C4-2B (cell line): ENCODE measurements around the gene TLL2.

ENCODE experiments used
- H3K27ac ChIP-seq: fragments of 450-650 bp; 2 replicates; pipeline ENCODE4 v1.5.1; 2017
- ZFX ChIP-seq: fragments of 450-650 bp; IDR thresholded peaks from 2 replicates; pipeline ENCODE4 v1.6.1; 2017
- TF ChIP-seq, protein P1 (sequence below): fragments of 450-650 bp; conservative IDR thresholded peaks from 2 replicates; pipeline ENCODE4 v1.5.1; 2017; ENCODE audit warnings: mild to moderate bottlenecking

TLL2 gene

DNA sequence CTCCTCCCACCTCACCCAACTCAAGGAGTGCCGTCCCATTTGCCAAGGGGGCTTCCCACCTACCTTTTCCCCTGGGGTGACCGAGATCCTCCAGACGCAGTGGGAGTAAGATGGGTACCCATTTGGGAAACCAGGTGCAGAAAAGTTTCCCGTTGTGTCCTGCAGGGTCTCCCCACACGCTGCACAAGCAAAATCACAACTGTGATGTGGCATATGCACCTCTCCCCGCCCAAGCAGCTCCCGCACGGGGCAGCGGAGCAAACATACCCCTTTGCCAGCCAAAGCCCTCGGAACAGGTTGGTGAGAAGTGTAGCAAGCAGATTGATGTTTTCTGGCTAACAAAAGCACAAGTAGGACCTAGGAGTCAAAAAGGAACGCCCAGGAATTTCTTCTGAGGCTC is 103.4 kb downstream of the TLL2 start:
- TF ChIP-seq, protein P1, sequence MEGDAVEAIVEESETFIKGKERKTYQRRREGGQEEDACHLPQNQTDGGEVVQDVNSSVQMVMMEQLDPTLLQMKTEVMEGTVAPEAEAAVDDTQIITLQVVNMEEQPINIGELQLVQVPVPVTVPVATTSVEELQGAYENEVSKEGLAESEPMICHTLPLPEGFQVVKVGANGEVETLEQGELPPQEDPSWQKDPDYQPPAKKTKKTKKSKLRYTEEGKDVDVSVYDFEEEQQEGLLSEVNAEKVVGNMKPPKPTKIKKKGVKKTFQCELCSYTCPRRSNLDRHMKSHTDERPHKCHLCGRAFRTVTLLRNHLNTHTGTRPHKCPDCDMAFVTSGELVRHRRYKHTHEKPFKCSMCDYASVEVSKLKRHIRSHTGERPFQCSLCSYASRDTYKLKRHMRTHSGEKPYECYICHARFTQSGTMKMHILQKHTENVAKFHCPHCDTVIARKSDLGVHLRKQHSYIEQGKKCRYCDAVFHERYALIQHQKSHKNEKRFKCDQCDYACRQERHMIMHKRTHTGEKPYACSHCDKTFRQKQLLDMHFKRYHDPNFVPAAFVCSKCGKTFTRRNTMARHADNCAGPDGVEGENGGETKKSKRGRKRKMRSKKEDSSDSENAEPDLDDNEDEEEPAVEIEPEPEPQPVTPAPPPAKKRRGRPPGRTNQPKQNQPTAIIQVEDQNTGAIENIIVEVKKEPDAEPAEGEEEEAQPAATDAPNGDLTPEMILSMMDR = no peak
- TF ChIP-seq ZFX = no peak

DNA sequence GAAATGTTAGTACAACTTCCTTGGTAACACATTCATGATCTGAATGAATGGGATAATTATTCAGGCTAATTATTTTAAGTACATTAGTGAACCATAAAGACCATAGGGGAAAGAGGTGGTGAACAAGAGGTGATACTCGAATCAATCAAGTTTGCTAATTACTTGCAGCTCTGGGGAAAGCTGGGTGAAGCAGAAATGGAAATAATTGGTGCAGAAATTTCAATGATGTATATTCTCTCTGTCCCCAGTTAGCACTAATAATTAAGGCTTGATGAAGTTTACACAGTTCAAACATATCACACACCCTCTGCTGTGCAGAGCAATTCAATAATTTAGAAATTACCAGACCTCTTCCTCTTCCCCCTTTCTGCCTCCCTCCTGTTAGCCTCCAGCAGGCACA is 105.5 kb downstream of the TLL2 start:
- no peak overlapping the region for H3K27ac ChIP-seq
- TF ChIP-seq, protein P1 = no peak
- no peak for TF ChIP-seq ZFX

More for the DNA sequence above, 103.4 kb downstream of the TLL2 start:
- no peak overlapping the region for H3K27ac ChIP-seq

DNA sequence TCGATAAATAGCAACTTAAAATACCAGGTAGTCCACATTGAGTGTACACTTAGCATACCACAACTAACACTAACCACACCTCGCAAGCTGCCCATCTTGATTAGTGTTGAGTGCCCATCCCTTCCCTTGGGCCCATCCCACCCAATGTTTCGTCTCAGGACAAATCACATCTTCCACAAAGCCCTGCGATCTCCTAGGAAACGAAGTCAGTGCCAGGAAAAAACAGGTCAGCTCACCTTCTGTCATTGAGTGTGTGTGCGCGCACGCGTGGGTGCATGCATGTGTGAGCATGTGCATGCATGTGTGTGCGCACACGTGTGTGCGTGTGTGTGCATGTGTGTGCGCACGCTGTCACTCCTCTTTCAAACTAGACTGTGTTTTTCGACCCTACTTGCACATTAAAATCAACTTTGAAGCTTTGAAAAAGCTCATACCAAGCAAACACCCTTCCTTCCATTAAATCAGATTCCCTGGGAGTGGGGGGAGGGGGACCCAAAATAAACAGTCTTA is 106.1 kb downstream of the TLL2 start:
- no peak for TF ChIP-seq ZFX
- TF ChIP-seq, protein P1 = no peak
- H3K27ac ChIP-seq = no peak overlapping the region

- TF ChIP-seq ZFX = no peak
- TF ChIP-seq, protein P1 = no peak
- H3K27ac ChIP-seq = no peak overlapping the region
These were observed 107.6 kb downstream of the TLL2 start for GRCh38 chr10:96406091-96406490.

DNA sequence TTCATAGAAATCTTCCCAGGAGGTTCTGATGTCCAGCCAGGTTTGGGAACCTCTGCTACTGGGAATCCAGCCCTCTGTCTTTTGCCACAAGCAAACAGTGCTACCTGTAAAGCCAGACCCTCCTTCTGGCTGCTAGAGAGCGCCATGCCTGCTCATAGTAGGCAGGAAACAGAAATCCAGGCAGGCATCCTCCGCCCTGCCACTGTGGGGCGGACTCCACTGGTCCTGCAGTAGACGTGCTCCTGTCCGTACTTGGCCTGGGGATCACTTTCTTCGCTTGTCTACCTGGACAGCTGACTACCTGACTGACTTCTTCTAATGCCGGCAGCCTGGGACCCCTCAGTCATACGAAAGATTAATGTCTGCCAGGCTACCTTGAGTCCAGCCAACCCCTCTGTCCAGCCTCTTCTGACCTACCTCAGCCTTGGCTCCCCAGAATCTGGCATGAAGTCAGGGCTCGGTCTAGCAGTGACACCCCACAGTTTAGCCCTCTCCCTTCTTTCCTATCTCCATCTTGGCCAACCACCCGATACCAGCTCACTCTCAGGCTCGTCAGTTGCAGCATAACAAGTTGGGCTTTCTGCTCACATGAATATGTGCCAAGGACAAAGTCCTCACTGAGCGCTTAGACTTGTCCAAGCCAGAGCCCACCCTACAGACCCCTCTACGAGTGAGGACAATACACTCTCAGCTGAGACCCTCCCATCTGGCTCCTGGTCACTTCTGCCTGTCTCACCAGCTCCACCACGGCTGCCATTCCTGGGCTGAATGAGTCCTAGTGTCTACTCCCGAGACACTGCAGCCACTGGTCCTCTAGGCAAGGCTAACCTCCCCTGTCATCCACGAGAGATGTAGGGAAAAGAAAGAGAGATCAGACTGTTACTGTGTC is 111.1 kb downstream of the TLL2 start:
- no peak overlapping the region for H3K27ac ChIP-seq
- TF ChIP-seq ZFX = no peak
- TF ChIP-seq, protein P1 = no peak

DNA sequence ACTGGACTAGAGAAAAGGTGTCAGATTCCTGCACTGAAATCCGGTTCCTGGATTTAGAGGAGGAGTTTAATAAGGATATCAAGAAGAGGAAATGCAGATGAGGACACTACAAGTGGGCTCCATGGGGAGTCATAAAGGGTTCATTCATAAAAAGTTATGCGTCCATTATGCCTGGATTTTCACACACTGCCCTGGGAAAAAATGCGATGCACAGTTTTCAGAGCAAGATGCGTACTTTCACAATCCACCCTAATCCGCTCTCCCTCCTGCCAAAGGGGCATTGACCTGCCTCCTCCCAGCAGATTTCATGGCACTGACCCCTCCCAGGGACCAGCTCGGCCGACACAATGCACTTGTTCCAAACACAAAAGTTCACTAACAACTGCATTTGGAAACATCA is 112.7 kb downstream of the TLL2 start:
- TF ChIP-seq, protein P1 = no peak
- TF ChIP-seq ZFX = no peak
- H3K27ac ChIP-seq = no peak overlapping the region

DNA sequence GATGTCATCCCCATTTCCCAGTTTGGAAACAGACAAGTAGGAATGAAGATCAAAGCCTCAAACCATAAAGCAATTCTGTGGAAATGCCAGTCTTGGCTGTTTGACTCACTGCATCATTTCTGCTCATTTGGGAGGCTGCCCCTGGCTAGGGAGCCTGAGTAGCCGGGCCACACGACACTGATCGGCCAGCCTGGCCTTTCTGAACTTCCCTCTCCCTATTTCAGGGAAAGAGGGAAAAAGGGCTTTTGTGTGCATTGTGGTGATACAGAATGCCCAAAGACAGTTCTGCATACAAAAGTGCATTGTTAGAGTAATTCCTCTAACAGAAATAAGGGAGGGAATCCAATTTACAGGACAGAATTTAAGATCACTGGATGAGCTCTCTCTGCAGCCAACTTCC is 113.3 kb downstream of the TLL2 start:
- no peak for TF ChIP-seq ZFX
- TF ChIP-seq, protein P1 = no peak
- no peak overlapping the region for H3K27ac ChIP-seq
